Neuron (in vitro differentiated cells): ENCODE measurements around the gene GSN.

Experiments
- H2AFZ ChIP-seq: one replicate; pipeline ENCODE4 v1.6.1; 2013; ENCODE audit warnings: low read depth, mild to moderate bottlenecking, inconsistent platforms, low read length, moderate library complexity
- H3K27me3 ChIP-seq: one replicate; pipeline ENCODE4 v1.6.1; 2013; ENCODE audit warnings: low read length; ENCODE audit not compliant: insufficient read depth
- H3K36me3 ChIP-seq: one replicate; pipeline ENCODE4 v1.6.1; 2013; ENCODE audit warnings: low read length; ENCODE audit not compliant: insufficient read depth
- H3K4me1 ChIP-seq: one replicate; pipeline ENCODE4 v1.6.1; 2013; ENCODE audit warnings: low read length; ENCODE audit not compliant: insufficient read depth
- H3K4me3 ChIP-seq: 2 replicates; pipeline ENCODE4 v1.5.1; 2013; ENCODE audit warnings: mild to moderate bottlenecking, low read length, moderate library complexity
- H3K9me3 ChIP-seq: one replicate; pipeline ENCODE4 v1.6.1; 2013; ENCODE audit warnings: low read length

Gene GSN

DNA sequence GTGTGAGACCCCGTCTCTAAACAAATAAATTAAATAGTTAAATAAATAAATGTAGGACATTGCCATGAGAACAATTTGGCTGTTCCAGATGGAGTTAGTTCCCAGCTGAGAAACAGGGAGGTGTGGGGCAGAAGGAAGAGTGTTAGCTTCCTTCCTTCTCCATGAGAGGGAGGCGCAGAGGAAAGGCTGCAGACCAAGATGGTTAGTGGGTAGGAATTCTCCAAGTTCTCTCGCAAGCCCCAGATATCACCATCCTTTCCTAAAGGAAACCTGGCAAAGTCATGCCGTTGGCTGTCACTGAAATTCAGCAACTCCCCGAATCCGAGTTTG lies 33.2 kb upstream of the GSN start:
- Histone ChIP-seq H3K27me3 (no peaks in the 10 kb centered on the region), H3K4me1 (peaks cover 11% of the 10 kb centered on the region), H3K9me3 (no peaks in the 10 kb centered on the region), H3K4me3 (no peak overlapping the region), H2AFZ (no peak overlapping the region), H3K36me3 (no peaks in the 10 kb centered on the region)

DNA sequence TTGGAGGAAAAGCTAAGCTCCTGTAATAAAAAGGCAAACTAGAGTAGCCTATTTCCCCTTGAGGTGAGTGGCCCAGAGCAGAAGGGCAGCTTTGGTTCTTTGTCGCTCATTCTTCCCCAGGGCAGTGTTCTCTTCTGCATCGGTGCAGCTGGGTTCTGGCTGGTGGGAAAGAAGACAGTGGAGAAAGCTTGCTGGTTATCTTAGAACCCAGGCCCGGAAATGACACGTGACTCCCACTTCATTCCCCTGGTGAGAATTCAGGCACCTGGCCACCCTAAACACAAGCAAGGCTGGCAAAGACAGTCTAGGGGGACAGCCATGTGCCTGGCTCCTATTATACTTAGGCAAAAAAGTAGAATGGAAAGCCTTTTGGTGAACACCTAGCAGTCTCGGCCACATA lies 32.5 kb upstream of the GSN start:
- H3K4me1 ChIP-seq, result peaks cover 11% of the 10 kb centered on the region
- H3K36me3 ChIP-seq, result no peaks in the 10 kb centered on the region
- H3K9me3 ChIP-seq, result no peaks in the 10 kb centered on the region
- H2AFZ ChIP-seq, result no peak overlapping the region
- no peak overlapping the region for H3K4me3 ChIP-seq
- H3K27me3 ChIP-seq, result no peaks in the 10 kb centered on the region

DNA sequence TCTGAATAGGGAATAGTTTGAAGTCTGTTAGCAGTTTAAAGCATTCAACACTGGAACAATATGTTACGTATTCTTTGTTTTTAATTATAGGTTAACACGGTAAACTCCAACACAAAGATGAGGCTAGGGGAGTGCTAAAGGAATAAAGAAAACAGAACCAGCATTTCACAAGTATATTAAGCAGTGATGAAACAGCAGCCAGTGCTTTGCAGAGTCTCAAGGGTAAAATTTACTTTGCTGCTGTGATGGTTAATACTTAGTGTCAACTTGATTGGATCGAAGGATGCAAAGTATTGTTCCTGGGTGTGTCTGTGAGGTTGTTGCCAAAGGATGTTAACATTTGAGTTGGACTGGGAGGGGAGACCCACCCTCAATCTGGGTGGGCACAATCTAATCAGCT lies 30.0 kb upstream of the GSN start:
- H3K4me3 ChIP-seq, result no peak overlapping the region
- H2AFZ ChIP-seq, result no peak overlapping the region
- H3K9me3 ChIP-seq, result no peaks in the 10 kb centered on the region
- peaks cover 11% of the 10 kb centered on the region for H3K4me1 ChIP-seq
- no peaks in the 10 kb centered on the region for H3K27me3 ChIP-seq
- no peaks in the 10 kb centered on the region for H3K36me3 ChIP-seq

DNA sequence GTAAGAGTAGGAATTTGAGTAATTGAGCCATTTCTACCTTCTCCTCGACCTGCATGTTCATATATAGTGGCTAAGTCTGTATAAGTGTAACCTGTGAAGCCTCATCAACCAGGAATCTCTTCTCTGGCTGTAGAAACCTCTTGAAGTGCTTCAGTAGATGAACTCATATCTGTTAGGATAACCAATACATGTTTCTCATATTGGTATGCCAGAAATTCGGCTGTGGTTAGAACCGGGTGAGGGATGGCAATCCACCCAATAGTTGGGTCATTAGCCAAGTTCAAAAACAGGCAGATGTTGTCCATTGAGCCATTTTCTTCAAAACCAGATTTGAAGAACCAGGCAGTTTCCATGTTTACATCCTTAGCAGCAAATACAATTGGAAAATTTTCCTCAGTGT lies 28.9 kb upstream of the GSN start:
- H3K4me3 ChIP-seq, result no peak overlapping the region
- H3K36me3 ChIP-seq, result no peaks in the 10 kb centered on the region
- no peak overlapping the region for H2AFZ ChIP-seq
- H3K9me3 ChIP-seq, result no peaks in the 10 kb centered on the region
- no peaks in the 10 kb centered on the region for H3K27me3 ChIP-seq
- H3K4me1 ChIP-seq, result peaks cover 4% of the 10 kb centered on the region

DNA sequence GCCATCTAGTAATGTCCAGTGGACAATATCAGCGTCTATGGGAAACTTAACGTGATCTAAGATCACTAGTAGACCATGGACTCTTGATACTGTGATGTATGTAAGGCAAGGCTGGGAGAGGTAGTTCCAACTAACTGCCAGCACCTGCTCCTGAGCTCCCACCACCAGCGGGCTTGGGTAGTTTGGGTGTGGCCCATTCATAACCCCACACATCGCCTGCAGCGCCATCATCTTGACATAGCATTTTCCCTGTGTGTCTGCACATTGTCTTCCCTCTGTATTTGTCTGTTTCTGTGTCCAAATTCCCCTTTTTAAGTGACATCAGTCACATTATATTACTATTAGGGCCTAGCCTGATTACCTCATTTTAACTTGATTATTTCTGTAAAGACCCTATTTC lies 28.1 kb upstream of the GSN start:
- Histone ChIP-seq H3K4me1 (no peaks in the 10 kb centered on the region), H3K36me3 (no peaks in the 10 kb centered on the region)

DNA sequence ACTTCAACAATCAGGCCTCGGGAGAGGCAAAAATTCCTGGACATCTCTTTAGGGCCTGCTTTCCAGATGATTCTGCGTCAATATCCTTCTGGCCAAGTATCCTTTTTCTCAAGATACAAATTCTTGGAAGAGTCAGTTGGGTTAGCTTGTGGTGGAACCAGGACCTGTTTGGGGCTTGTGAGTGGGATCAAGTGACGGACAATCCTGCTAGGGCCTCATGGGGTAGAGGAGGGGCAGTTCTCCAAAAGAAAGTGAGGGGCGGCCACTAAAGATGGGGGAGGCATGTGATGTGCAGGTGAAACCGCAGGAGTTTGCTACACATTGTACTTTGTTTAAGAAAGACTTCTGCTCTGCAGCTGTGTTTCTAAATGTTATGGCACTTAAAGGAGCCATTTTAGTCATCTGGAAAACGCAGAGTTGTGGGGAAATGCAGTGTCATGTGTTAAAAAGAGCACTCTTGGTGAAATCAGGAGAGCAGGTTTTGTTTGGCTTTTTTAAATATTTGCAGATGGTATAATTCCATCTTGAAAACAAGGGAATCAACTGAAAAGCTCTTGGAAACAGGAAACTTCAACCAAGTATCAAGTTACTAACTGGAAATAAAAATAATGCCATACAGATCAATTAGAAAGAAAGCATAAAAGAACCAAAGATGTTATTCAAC lies 27.4 kb upstream of the GSN start:
- Histone ChIP-seq H3K36me3 (no peaks in the 10 kb centered on the region), H3K27me3 (no peaks in the 10 kb centered on the region), H3K4me3 (no peak overlapping the region), H3K4me1 (no peaks in the 10 kb centered on the region), H3K9me3 (no peaks in the 10 kb centered on the region), H2AFZ (no peak overlapping the region)

More for the DNA sequence above, 28.1 kb upstream of the GSN start:
- no peak overlapping the region for H2AFZ ChIP-seq
- no peak overlapping the region for H3K4me3 ChIP-seq
- H3K27me3 ChIP-seq, result no peaks in the 10 kb centered on the region
- no peaks in the 10 kb centered on the region for H3K9me3 ChIP-seq

DNA sequence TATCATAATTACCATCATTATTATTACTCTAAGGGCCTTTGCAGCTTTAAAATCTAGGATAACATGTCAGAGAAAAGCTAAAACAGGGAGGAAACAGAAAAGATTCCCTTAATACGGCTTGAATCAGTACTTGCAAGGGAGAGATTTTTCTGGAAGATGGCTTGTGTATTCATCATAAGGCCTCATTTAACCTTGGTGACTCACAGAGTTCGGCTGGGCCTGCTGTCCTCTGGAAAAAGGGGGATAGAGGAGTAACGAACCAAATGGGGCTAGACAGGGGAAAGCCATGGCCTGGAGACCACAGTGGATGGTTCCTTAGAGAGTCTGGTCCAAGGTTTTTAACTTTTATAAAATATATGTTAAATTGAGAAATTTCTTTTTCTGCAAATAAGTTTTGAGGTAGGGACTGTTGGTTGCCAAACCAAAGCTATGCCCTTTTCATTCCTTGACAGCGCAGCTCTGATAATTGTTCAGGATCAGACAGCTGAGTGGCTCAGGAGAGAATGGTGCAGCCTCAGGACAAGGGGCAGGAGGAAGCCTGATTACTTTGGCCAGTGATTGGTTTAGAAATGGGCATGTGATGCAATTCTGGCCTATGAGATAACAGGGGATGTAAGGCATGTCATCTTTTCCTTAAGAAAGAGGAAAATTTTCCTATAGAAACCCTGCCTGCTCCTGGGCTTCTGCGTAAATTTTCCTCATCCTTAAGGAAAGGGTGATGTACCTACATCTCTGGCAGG lies 25.6 kb upstream of the GSN start:
- Histone ChIP-seq H3K36me3 (no peaks in the 10 kb centered on the region), H3K27me3 (no peaks in the 10 kb centered on the region), H3K9me3 (no peaks in the 10 kb centered on the region), H2AFZ (no peak overlapping the region), H3K4me1 (no peaks in the 10 kb centered on the region), H3K4me3 (no peak overlapping the region)

DNA sequence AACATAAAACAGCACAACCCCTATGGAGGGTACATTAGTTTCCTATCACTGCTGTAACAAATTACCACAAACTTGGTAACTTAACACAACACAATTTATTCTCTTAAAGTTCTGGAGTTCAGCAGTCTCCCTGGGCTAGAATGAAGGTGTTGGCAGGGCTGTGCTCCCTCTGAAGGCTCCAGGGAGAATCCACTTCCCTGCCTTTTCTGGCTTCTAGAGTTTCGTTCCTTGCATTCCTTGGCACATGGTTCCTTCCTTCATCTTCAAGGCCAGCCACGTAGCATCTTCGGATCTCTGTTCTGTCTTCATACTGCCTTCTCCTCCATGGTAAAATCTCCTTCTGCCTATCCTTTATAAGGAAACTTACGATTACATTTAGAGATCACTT lies 25.0 kb upstream of the GSN start:
- Histone ChIP-seq H3K27me3 (no peaks in the 10 kb centered on the region), H2AFZ (no peak overlapping the region), H3K36me3 (no peaks in the 10 kb centered on the region), H3K4me1 (no peaks in the 10 kb centered on the region), H3K9me3 (no peaks in the 10 kb centered on the region), H3K4me3 (no peak overlapping the region)

DNA sequence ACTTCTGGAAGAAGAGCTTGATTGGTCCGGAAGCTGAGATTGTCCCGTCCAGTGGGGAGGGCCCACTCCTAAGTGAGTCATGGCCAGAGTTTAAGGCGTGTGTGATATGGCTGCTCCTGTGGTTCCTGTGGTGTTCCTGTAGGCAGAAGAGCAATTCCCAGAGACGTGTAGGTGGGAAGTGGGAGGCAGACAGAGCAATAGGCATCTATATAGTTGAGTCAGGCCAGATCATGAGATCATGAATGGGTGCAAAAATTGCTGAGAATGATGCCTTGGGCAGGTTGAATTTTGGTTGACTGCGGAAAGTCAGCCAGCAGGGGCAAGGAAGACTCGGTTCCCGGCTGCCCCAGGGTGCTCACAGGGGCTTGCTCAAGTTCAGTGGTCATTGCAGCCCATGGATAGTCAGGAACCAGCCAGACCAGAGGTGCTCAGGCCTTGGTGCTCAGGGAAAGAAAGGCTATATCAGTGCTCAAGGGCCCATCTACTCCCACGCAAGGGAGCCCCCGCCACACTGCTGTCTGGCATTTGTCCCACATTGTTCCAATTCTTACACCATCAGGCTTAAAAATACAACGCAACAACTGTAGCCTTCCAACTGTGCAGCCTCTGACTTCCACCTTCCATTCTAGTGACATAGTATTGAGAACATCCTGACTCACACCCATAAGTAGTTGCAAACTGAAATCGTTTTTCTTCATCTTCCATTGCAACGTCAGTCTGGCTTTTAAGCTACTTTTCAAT lies 21.0 kb upstream of the GSN start:
- H2AFZ ChIP-seq, result no peak overlapping the region
- no peak overlapping the region for H3K4me3 ChIP-seq
- H3K4me1 ChIP-seq, result no peaks in the 10 kb centered on the region
- no peaks in the 10 kb centered on the region for H3K27me3 ChIP-seq
- H3K36me3 ChIP-seq, result no peaks in the 10 kb centered on the region
- H3K9me3 ChIP-seq, result no peaks in the 10 kb centered on the region

DNA sequence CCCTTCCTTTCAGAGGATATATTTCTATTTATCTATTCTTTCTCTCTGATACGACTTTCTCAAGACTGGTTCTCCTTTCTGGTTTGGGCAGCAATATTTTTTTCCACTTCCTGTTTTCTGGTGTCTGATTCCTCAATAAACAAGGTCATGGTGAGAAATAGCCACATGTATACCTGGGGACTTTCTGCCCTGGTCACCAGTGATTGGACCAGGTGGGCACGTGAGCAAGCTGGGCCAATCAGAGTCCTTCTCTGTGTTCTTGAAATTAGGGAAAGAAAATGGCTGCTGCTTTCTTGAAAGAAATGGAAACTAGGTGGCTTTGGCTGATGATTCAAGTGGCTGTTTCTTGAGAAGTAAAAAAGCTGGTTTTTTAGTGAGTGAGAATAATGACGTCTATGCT lies 18.4 kb upstream of the GSN start:
- H3K4me1 ChIP-seq, result peaks cover 5% of the 10 kb centered on the region
- H3K9me3 ChIP-seq, result no peaks in the 10 kb centered on the region
- H3K27me3 ChIP-seq, result no peaks in the 10 kb centered on the region
- no peak overlapping the region for H3K4me3 ChIP-seq
- no peaks in the 10 kb centered on the region for H3K36me3 ChIP-seq
- H2AFZ ChIP-seq, result no peak overlapping the region

DNA sequence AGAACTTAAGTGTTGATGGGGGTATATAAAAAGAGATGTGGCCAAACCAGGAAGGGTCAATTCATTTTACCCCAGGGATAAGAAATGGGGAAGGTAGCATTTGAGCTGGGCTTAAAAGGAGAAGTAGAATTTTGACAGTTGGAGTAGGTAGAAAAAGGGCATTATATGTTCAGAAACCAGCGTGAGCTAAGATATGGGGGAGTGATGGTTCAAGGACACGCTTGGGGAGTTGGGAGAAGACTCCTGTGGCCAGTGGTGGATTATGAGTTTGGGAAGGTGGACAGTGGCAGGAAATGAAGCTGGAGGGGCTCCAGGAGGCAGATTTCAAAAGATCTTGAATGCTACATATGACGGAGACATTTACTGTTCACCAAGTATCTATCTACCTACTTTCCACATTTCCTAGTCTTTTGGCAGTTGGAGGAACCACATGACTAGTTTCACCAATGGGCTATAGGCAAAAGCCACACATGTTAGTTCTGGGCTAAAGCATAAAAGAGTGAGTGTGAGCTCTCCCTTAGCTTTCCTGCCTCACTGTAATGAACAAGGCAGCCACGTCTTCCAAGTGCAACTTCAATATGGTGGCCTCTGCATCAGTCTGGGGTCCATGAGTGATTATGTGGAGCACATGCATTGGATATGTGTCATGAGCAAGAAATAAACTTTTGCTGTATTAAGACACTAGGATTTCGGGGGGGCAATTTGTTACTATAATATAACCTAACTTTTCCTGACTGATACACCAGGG lies 15.7 kb upstream of the GSN start:
- Histone ChIP-seq H3K36me3 (no peaks in the 10 kb centered on the region), H3K4me1 (peaks cover 5% of the 10 kb centered on the region), H3K27me3 (no peaks in the 10 kb centered on the region), H3K9me3 (no peaks in the 10 kb centered on the region), H3K4me3 (no peak overlapping the region), H2AFZ (no peak overlapping the region)

DNA sequence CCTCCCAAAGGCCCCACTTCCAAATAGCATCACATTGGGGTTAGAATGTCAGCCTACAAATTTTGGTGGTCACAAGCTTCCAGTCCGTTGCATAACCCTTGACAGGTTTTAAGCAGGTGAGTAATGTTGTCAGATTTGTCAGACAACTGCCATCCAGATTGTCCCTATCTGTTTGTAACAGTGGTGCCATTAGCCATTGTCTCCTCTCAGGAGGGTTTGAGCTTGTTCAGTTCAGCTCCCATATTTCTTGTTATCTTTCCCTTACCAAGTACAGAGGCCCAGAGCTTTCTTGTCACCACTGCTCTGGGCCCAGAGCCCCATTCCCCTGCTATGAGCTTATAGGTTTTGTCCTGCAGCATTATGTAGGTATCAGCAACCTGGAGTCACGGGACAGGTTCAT lies 14.8 kb upstream of the GSN start:
- Histone ChIP-seq H3K36me3 (no peaks in the 10 kb centered on the region), H3K4me3 (no peak overlapping the region), H2AFZ (no peak overlapping the region), H3K27me3 (no peaks in the 10 kb centered on the region), H3K9me3 (no peaks in the 10 kb centered on the region), H3K4me1 (peaks cover 5% of the 10 kb centered on the region)
